PC-3 (cell line): ENCODE results near the gene PES1. TPM values are rescaled to one million over a fixed set of nuclear protein-coding genes. Genes with fewer than 3 reads are reported as not detected.
A peak's percentile ranks its signal among the peaks of the same experiment; 100 is the strongest.

Experiments
- ATAC-seq: fragments of 200-7000 bp; cut with Tn5 transposase; 2 replicates; pipeline ENCODE4 v1.9.1; 2020; ENCODE audit warnings: mild to moderate bottlenecking, moderate library complexity
- Bru-seq: library from RNA; stranded (reverse); fragments of 400-500 nt; gene quantifications from one replicate; lab custom pipeline; 2021; lab: Mats Ljungman, UMichigan
- BruChase-seq, 2 experiments: library from RNA; stranded (reverse); fragments of 400-500 nt; gene quantifications; one replicate each; lab custom pipeline; 2021; lab: Mats Ljungman, UMichigan
- BruUV-seq: library from RNA; stranded (reverse); fragments of 400-500 nt; replicated peaks from 2 replicates; lab custom pipeline; 2021; lab: Mats Ljungman, UMichigan
- CTCF ChIA-PET: fragments of 300-600 bp; sonication (Branson Sonifier 250); formaldehyde crosslinking; loops from one replicate; lab custom pipeline; 2022; ENCODE audit warnings: antibody characterized with exemption; lab: Charles Lee
- POLR2A ChIA-PET: fragments of 300-600 bp; sonication (Branson Sonifier 250); formaldehyde crosslinking; loops from one replicate; lab custom pipeline; 2022; ENCODE audit warnings: antibody characterized with exemption; ENCODE audit not compliant: unreplicated experiment; lab: Charles Lee
- DNase-seq: peaks from one replicate; pipeline ENCODE4 v3.0.0-alpha.2; 2015
- H2AFZ ChIP-seq: fragments of 300-600 bp; sonication (generic); 2 replicates; pipeline ENCODE4 v1.6.0; 2016; ENCODE audit warnings: antibody characterized with exemption, low read length
- H3F3A ChIP-seq: fragments of 300-600 bp; sonication (generic); one replicate; pipeline ENCODE4 v1.6.0; 2017; ENCODE audit warnings: antibody characterized with exemption, low read length, control low read depth, mild to moderate bottlenecking; ENCODE audit not compliant: unreplicated experiment
- H3K27ac ChIP-seq: fragments of 300-600 bp; sonication (generic); 2 replicates; pipeline ENCODE4 v1.5.1; 2016; ENCODE audit warnings: mild to moderate bottlenecking, low read length
- H3K27me3 ChIP-seq: fragments of 300-600 bp; sonication (generic); 2 replicates; pipeline ENCODE4 v1.6.1; 2016; ENCODE audit warnings: low read length, mixed read lengths
- H3K36me3 ChIP-seq: fragments of 300-600 bp; sonication (generic); 2 replicates; pipeline ENCODE4 v1.6.1; 2016; ENCODE audit warnings: low read depth, mixed run types, low read length, mixed read lengths
- H3K4me1 ChIP-seq: fragments of 300-600 bp; sonication (generic); 2 replicates; pipeline ENCODE4 v1.5.1; 2016; ENCODE audit warnings: low read length; ENCODE audit not compliant: insufficient read depth
- H3K4me2 ChIP-seq: fragments of 300-600 bp; sonication (generic); 2 replicates; pipeline ENCODE4 v1.6.0; 2016; ENCODE audit warnings: low read length
- H3K4me3 ChIP-seq: fragments of 300-600 bp; sonication (generic); 2 replicates; pipeline ENCODE4 v1.5.1; 2016; ENCODE audit warnings: mild to moderate bottlenecking, low read length, mixed read lengths
- H3K79me2 ChIP-seq: fragments of 300-600 bp; sonication (generic); 2 replicates; pipeline ENCODE4 v1.6.1; 2017; ENCODE audit warnings: low read length, mixed read lengths
- H3K9ac ChIP-seq: fragments of 300-600 bp; sonication (generic); 2 replicates; pipeline ENCODE4 v1.6.0; 2016; ENCODE audit warnings: mild to moderate bottlenecking, low read length
- H3K9me2 ChIP-seq: fragments of 300-600 bp; sonication (generic); replicated peaks from 2 replicates; pipeline ENCODE4 v1.6.1; 2016; ENCODE audit warnings: mixed run types, low read length, mixed read lengths
- H3K9me3 ChIP-seq: fragments of 300-600 bp; sonication (generic); 2 replicates; pipeline ENCODE4 v1.6.1; 2016; ENCODE audit warnings: low read length, mixed read lengths
- H4K20me1 ChIP-seq: fragments of 300-600 bp; sonication (generic); 2 replicates; pipeline ENCODE4 v1.6.1; 2016; ENCODE audit warnings: low read length, mixed read lengths
- CTCF ChIP-seq: fragments of 300-600 bp; sonication (generic); conservative IDR thresholded peaks from 2 replicates; pipeline ENCODE4 v1.5.1; 2017; ENCODE audit warnings: antibody characterized with exemption, low read depth, mild to moderate bottlenecking, low read length
- EZH2 ChIP-seq: fragments of 300-600 bp; sonication (generic); IDR thresholded peaks from one replicate; pipeline ENCODE4 v1.6.1; 2017; ENCODE audit warnings: antibody characterized with exemption, mild to moderate bottlenecking, low read length; ENCODE audit not compliant: unreplicated experiment
- EZH2phosphoT487 ChIP-seq: fragments of 300-600 bp; sonication (generic); IDR thresholded peaks from 2 replicates; pipeline ENCODE4 v1.6.1; 2018; ENCODE audit warnings: mild to moderate bottlenecking, antibody characterized with exemption, low read length, borderline replicate concordance
- intact Hi-C: fragments of 100-400 bp; cut with micrococcal nuclease; formaldehyde crosslinking; loops from 2 replicates; pipeline ENCODE4 v1.9.0; 2023
- long read RNA-seq: library from polyadenylated mRNA; unstranded; transcript quantifications from one replicate; pipeline ENCODE4 v2.0.0, GENCODE V29; 2021; ENCODE audit not compliant: unreplicated experiment
- total RNA-seq: library from RNA; depleted of rRNA; stranded (reverse); fragments of >200 nt; gene quantifications from 2 replicates; pipeline ENCODE4 v1.2.3, GENCODE V29; 2014; rRNA removed

Gene PES1
- 105 and 154 TPM in 2 replicates for total RNA-seq
- percentile 67 among the genes with signal in this experiment for Bru-seq, nascent RNA
- percentile 85 among the genes with signal in this experiment for BruChase-seq, experiment 1, labeled RNA remaining after a 6-hour chase
- BruChase-seq, experiment 2, labeled RNA remaining after a 2-hour chase, result percentile 73 among the genes with signal in this experiment
- long read RNA-seq, transcript PES1-202 (15 exons, 2,295 nt), result major isoform, 72 of 121 reads
- long read RNA-seq, partial matches to known transcripts, result 29 of 121 reads
- long read RNA-seq, other reads (novel, unspliced or antisense), result 18 of 121 reads

GRCh38 chr22:30591588-30592359 is at the start of gene PES1:
PES1 (minus strand) TSS chr22:30591910; CDS start chr22:30591833, 77 bp downstream.
- Histone ChIP-seq H3K36me3 (peaks cover 15% of the 10 kb centered on the region), H3F3A (no peaks in the 10 kb centered on the region), H3K9ac (peak within 1 kb of the TSS; percentile 99), H3K4me2 (peak within 1 kb of the TSS; percentile 98), H3K4me3 (peak within 1 kb of the TSS; percentile 98), H3K9me2 (no peaks in the 10 kb centered on the region), H3K4me1 (peaks cover 8% of the 10 kb centered on the region; the same call in 1 of the 2 replicates), H3K27ac (peak within 1 kb of the TSS; percentile 60), H3K79me2 (peaks cover 28% of the 10 kb centered on the region), H3K9me3 (no peaks in the 10 kb centered on the region), H2AFZ (peak within 1 kb of the TSS; percentile 58), H4K20me1 (no peaks in the 10 kb centered on the region), H3K27me3 (0 out of 2 replicates have a peak, but pooled peaks cover 2% of the 10 kb centered on the region)
- DNase-seq (peak; percentile 96), ATAC-seq (peak; percentile 99)
- POLR2A ChIA-PET, result no interaction called here
- no TSS peak for BruUV-seq
- no peak for TF ChIP-seq EZH2phosphoT487
- no peak for TF ChIP-seq EZH2
- no peak for TF ChIP-seq CTCF
- intact Hi-C loops, result no loop called here
- CTCF ChIA-PET, result interaction anchor here (0.6 kb wide), 1 partner anchor 10 kb away, joined by 4 read pairs; no protein-coding TSS in a partner anchor

DNA sequence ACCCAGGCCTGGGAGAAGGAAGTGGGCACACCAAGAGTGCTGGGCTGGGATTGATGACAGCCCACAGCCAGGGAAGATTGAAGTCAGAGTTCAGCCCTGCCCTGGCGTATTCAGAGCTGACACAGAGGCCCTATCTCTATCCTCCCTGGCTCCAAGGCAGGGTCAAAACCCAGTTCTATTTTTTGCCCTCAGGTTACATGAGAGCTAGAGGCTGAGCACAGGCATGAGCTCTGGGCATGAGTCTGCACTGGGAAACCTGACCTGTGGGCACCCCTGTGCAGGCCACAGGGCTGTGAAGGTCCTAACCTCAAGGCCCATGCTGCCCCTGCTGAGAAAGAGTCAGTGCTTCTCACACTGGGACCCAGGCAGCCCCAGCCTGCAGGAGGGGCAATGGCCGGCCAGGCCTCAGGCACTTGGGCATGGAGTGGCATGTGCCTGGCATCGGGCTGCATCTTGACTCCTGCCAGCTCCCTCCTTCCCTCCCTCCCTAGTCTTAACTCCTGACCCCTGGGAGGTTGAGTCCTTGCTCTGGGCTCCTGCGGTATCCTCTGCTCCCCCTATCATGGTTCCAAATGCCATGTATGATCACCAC is 49.2 kb upstream of the PES1 start:
- H3K4me3 ChIP-seq, result no peak overlapping the region
- H3F3A ChIP-seq, result no peaks in the 10 kb centered on the region
- ATAC-seq (no peak), DNase-seq (no peak)
- no peak overlapping the region for H3K9ac ChIP-seq
- TF ChIP-seq EZH2phosphoT487 (no peak), EZH2 (no peak), CTCF (no peak)
- H3K36me3 ChIP-seq, result no peaks in the 10 kb centered on the region
- H3K4me1 ChIP-seq, result peaks cover 31% of the 10 kb centered on the region
- H4K20me1 ChIP-seq, result no peaks in the 10 kb centered on the region
- ChIA-PET POLR2A (no interaction called here), CTCF (no interaction called here)
- intact Hi-C loops, result no loop called here
- no peaks in the 10 kb centered on the region for H3K9me3 ChIP-seq
- H3K27me3 ChIP-seq, result no peaks in the 10 kb centered on the region
- H2AFZ ChIP-seq, result no peak overlapping the region
- no peak overlapping the region for H3K4me2 ChIP-seq
- H3K79me2 ChIP-seq, result peaks cover 39% of the 10 kb centered on the region
- no peaks in the 10 kb centered on the region for H3K9me2 ChIP-seq
- H3K27ac ChIP-seq, result no peak overlapping the region
- BruUV-seq, result no TSS peak
